GM21447 (cell line): ENCODE data around the gene MEGF10.

Experiments
- ATAC-seq: cut with Tn5 transposase; IDR thresholded peaks from one replicate; pipeline ENCODE4 v1.9.1; 2021; ENCODE audit not compliant: unreplicated experiment

MEGF10 gene

GRCh38 chr5:127434588-127434987 is 144.0 kb downstream of the MEGF10 start:
- no peak for ATAC-seq

GRCh38 chr5:127435821-127436220 is 145.2 kb downstream of the MEGF10 start:
- no peak for ATAC-seq

GRCh38 chr5:127439644-127440043 is 149.0 kb downstream of the MEGF10 start:
- no peak for ATAC-seq

GRCh38 chr5:127440831-127441230 is 150.2 kb downstream of the MEGF10 start:
- ATAC-seq: no peak

GRCh38 chr5:127441799-127442484 is 151.3 kb downstream of the MEGF10 start:
- no peak for ATAC-seq

- ATAC-seq: no peak
These were observed 153.6 kb downstream of the MEGF10 start for GRCh38 chr5:127444171-127444570.

- ATAC-seq: no peak
These were observed 154.7 kb downstream of the MEGF10 start for GRCh38 chr5:127445328-127445727.

GRCh38 chr5:127446626-127447025 is 156.0 kb downstream of the MEGF10 start:
- no peak for ATAC-seq

GRCh38 chr5:127447827-127448226 is 157.2 kb downstream of the MEGF10 start:
- no peak for ATAC-seq

GRCh38 chr5:127450046-127450445 is 159.4 kb downstream of the MEGF10 start:
- ATAC-seq: no peak

- ATAC-seq: no peak
These were observed 160.5 kb downstream of the MEGF10 start for GRCh38 chr5:127451096-127451495.

- ATAC-seq: no peak
These were observed 162.0 kb downstream of the MEGF10 start for GRCh38 chr5:127452626-127453025.

GRCh38 chr5:127471211-127471610 is 180.6 kb downstream of the MEGF10 start:
- no peak for ATAC-seq

- no peak for ATAC-seq
These were observed 182.1 kb downstream of the MEGF10 start for GRCh38 chr5:127472700-127473099.

- ATAC-seq: no peak
These were observed 195.9 kb downstream of the MEGF10 start for GRCh38 chr5:127486471-127486870.

GRCh38 chr5:127492854-127493738 is 202.5 kb downstream of the MEGF10 start:
- ATAC-seq: peak; percentile 76

- ATAC-seq: no peak
These were observed 208.0 kb downstream of the MEGF10 start for GRCh38 chr5:127498548-127498947.

GRCh38 chr5:127505905-127506304 is 215.3 kb downstream of the MEGF10 start:
- ATAC-seq: no peak

GRCh38 chr5:127506616-127507015 is 216.0 kb downstream of the MEGF10 start:
- ATAC-seq: no peak

GRCh38 chr5:127508644-127509373 is 218.2 kb downstream of the MEGF10 start:
- ATAC-seq: no peak
